CD4-positive, alpha-beta memory T cell (primary cell): ENCODE data around the gene RNF7. TPM values are rescaled to one million over a fixed set of nuclear protein-coding genes. Genes with fewer than 3 reads are reported as not detected.

Source experiments
- CTCF ChIA-PET: fragments of 350-600 bp; sonication (Branson Sonifier 250); formaldehyde crosslinking; loops from one replicate; lab custom pipeline; 2021; ENCODE audit warnings: inconsistent platforms; ENCODE audit not compliant: partially characterized antibody; lab: Charles Lee
- POLR2A ChIA-PET: fragments of 350-600 bp; sonication (Branson Sonifier 250); formaldehyde crosslinking; loops from one replicate; lab custom pipeline; 2021; ENCODE audit not compliant: partially characterized antibody; lab: Charles Lee
- DNase-seq, 5 donors: peaks; one replicate each; pipeline versions ENCODE4 v3.0.0 to v3.0.0-alpha.2; 2020 to 2022; ENCODE audit warnings: mixed read lengths in 1 of 5
- H3K27ac ChIP-seq: one replicate; pipeline ENCODE4 v1.7.0; 2013; ENCODE audit warnings: low read depth, low read length
- H3K27me3 ChIP-seq: 2 replicates; pipeline ENCODE4 v1.7.0; 2013; ENCODE audit warnings: mild to moderate bottlenecking, low read length, moderate library complexity; ENCODE audit not compliant: insufficient read depth
- H3K36me3 ChIP-seq: 2 replicates; pipeline ENCODE4 v1.7.0; 2013; ENCODE audit warnings: mild to moderate bottlenecking, low read length, moderate library complexity; ENCODE audit not compliant: insufficient read depth
- H3K4me1 ChIP-seq: 2 replicates; pipeline ENCODE4 v1.7.0; 2013; ENCODE audit warnings: mild to moderate bottlenecking, low read length, moderate library complexity; ENCODE audit not compliant: insufficient read depth
- H3K4me3 ChIP-seq, 2 donors: one replicate each; pipeline ENCODE4 v1.7.0; 2013; ENCODE audit warnings: low read length in 2 of 2, mild to moderate bottlenecking in 1 of 2
- H3K9me3 ChIP-seq, 2 donors: one replicate each; pipeline ENCODE4 v1.7.0; 2013; ENCODE audit warnings: low read length in 2 of 2, control low read depth in 1 of 2; ENCODE audit not compliant: control insufficient read depth in 1 of 2
- H3K27ac Mint-ChIP-seq, 7 donors: one replicate each; pipeline ENCODE4 v1.8.0; 2020 to 2021; ENCODE audit warnings: mixed read lengths in 7 of 7, mild to moderate bottlenecking in 6 of 7, inconsistent platforms in 3 of 7, moderate library complexity in 3 of 7
- H3K27me3 Mint-ChIP-seq, 2 donors: one replicate each; pipeline ENCODE4 v1.8.0; 2020 to 2021; ENCODE audit warnings: mixed read lengths in 2 of 2
- H3K36me3 Mint-ChIP-seq, 2 donors: one replicate each; pipeline ENCODE4 v1.8.0; 2020 to 2021; ENCODE audit warnings: mixed read lengths in 2 of 2, inconsistent platforms in 1 of 2, mild to moderate bottlenecking in 1 of 2
- H3K4me1 Mint-ChIP-seq, 4 donors: one replicate each; pipeline ENCODE4 v1.8.0; 2020 to 2021; ENCODE audit warnings: mixed read lengths in 4 of 4, mild to moderate bottlenecking in 1 of 4
- H3K4me3 Mint-ChIP-seq, 8 donors: one replicate each; pipeline ENCODE4 v1.8.0; 2020 to 2021; ENCODE audit warnings: mixed read lengths in 8 of 8, mild to moderate bottlenecking in 7 of 8, moderate library complexity in 6 of 8, inconsistent platforms in 3 of 8
- H3K9me3 Mint-ChIP-seq, 8 donors: one replicate each; pipeline ENCODE4 v1.8.0; 2020 to 2021; ENCODE audit warnings: mixed read lengths in 8 of 8, mild to moderate bottlenecking in 5 of 8, inconsistent platforms in 3 of 8, moderate library complexity in 1 of 8
- intact Hi-C: fragments of 100-400 bp; cut with micrococcal nuclease; formaldehyde crosslinking; loops from one replicate; pipeline ENCODE4 v1.15.1; 2023
- polyA plus RNA-seq, 2 donors: library from polyadenylated mRNA; unstranded; fragments of 300-500 nt; fragmentation: Illumina TruSeq; gene quantifications; one replicate each; pipeline ENCODE4 v1.2.3, GENCODE V29; 2021
- total RNA-seq, 2 experiments: library from RNA; stranded (reverse); gene quantifications; one replicate each; pipeline ENCODE4 v1.2.3, GENCODE V29; 2021

RNF7 gene
- total and polyA plus RNA-seq, 4 experiments from 2014 or later: 56.3 to 128 (median 95.6) TPM

DNA sequence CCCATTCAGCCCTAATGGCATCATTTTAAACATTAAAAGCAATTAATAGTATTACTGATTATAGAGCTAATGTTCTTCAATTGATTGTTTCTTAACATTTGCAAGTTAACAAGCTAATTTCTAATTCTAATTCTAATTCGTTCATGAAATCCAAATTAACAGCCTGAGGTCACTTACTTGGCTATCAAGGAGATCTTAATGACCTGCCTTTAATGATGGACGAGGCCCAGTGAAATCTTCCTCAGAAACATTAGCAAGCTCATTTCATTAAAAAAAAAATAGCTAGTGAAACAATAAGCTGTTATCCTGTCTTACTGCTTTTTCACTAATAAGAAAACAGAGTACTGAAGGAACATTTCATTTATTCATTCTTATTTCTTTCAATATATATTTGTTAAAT, 15.4 kb upstream of the RNF7 start:
- Mint-ChIP-seq H3K36me3 (no peaks in the 10 kb centered on the region), H3K4me3 (no peak overlapping the region), H3K9me3 (no peaks in the 10 kb centered on the region), H3K27ac (no peak overlapping the region), H3K27me3 (peaks cover 0 to 8% of the 10 kb centered on the region in 2 donors), H3K4me1 (no peaks in the 10 kb centered on the region)
- Histone ChIP-seq H3K27me3 (no peaks in the 10 kb centered on the region), H3K36me3 (no peaks in the 10 kb centered on the region), H3K9me3 (no peaks in the 10 kb centered on the region), H3K4me1 (no peaks in the 10 kb centered on the region), H3K27ac (no peak overlapping the region), H3K4me3 (no peak overlapping the region)
- DNase-seq: no peak
- intact Hi-C loops: no loop called here
- ChIA-PET CTCF (interaction anchor here (0.6 to 2.7 kb wide), 2 partner anchors 191 to 249 kb away, joined by 3 to 7 read pairs; no protein-coding TSS in a partner anchor), POLR2A (no interaction called here)

DNA sequence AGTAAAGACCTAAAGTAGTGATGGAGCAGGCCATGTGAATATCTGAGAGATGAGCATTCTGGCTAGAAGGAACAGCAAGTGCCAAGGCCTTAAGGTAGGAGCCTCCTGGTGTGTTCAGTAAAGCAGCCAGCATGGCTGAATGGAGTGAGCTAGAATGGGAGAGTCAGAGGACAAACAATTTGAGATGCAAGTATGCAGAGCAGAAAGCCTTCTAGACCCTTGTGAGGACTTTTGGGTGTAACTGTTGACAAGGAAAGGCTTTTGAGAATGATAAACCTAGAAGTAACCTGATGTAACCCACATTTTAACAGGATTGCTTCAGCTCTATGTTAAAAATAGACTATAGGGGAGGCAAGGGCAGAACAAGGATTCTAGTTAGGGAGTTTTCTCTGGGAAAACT, 14.8 kb upstream of the RNF7 start:
- Mint-ChIP-seq H3K27ac (peak overlapping the region in 1 of 7 donors; percentile 22), H3K36me3 (no peaks in the 10 kb centered on the region), H3K9me3 (no peaks in the 10 kb centered on the region), H3K27me3 (peaks cover 3 to 8% of the 10 kb centered on the region in 2 donors), H3K4me1 (no peaks in the 10 kb centered on the region), H3K4me3 (no peak overlapping the region)
- H3K27me3 ChIP-seq: no peaks in the 10 kb centered on the region
- ChIA-PET POLR2A (interaction anchor here (1.1 kb wide), 1 partner anchor 74 kb away, joined by 3 read pairs; no protein-coding TSS in a partner anchor), CTCF (interaction anchor here (1.3 to 2.7 kb wide), 2 partner anchors 15 to 190 kb away, joined by 3 to 7 read pairs; partner anchors contain the start of gene RNF7)
- H3K27ac ChIP-seq: no peak overlapping the region
- no peaks in the 10 kb centered on the region for H3K4me1 ChIP-seq
- intact Hi-C loops: no loop called here
- no peak overlapping the region for H3K4me3 ChIP-seq
- DNase-seq: no peak
- no peaks in the 10 kb centered on the region for H3K9me3 ChIP-seq
- no peaks in the 10 kb centered on the region for H3K36me3 ChIP-seq

DNA sequence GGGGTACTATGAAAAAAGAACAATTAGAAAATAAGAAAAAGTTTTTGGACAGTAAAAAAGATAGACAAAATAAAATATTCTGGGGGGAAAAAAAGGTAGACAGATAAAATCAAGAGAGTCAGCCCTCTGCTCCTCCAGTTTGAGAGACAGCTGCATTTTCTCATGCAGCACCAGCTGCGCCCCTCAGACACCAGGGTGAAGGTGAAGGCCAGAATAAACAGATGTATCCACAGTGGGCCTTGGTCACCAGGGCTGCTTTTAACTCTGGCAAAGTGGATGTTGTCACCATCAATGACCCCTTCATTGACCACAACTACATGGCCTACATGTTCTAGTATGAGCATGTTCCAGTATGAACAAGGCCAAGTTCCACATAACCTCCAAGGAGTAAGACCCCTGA, 13.9 kb upstream of the RNF7 start:
- intact Hi-C loops: no loop called here
- Histone ChIP-seq H3K4me1 (no peaks in the 10 kb centered on the region), H3K27ac (no peak overlapping the region), H3K9me3 (no peaks in the 10 kb centered on the region), H3K27me3 (no peaks in the 10 kb centered on the region), H3K4me3 (no peak overlapping the region), H3K36me3 (no peaks in the 10 kb centered on the region)
- Mint-ChIP-seq H3K4me3 (no peak overlapping the region), H3K4me1 (no peaks in the 10 kb centered on the region), H3K36me3 (no peaks in the 10 kb centered on the region), H3K9me3 (no peaks in the 10 kb centered on the region), H3K27me3 (peaks cover 3 to 8% of the 10 kb centered on the region in 2 donors), H3K27ac (no peak overlapping the region)
- ChIA-PET CTCF (interaction anchor here (1.3 to 2.7 kb wide), 2 partner anchors 14 to 189 kb away, joined by 3 to 7 read pairs; partner anchors contain the start of gene RNF7), POLR2A (interaction anchor here (1.1 kb wide), 1 partner anchor 73 kb away, joined by 3 read pairs; no protein-coding TSS in a partner anchor)
- no peak for DNase-seq

DNA sequence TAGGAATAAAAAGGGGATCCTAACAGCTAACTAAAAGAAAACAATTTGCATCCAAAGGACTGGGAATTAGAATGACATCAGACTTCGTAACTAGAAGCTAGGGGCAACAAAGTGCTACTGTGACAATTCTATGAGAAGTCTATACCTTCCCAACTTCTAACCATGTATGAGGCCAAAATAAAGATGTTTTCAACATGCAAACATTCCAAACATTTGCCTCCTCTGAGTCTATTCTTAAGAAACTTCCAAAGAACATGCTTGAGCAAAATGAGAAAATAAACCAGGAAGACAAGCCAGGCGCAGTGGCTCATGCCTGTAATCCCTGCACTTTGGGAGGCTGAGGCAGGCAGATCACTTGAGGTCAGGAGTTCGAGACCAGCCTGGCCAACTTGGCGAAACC, 13.1 kb upstream of the RNF7 start:
- Histone ChIP-seq H3K9me3 (no peaks in the 10 kb centered on the region), H3K36me3 (no peaks in the 10 kb centered on the region), H3K4me1 (no peaks in the 10 kb centered on the region), H3K27ac (no peak overlapping the region), H3K27me3 (no peaks in the 10 kb centered on the region), H3K4me3 (no peak overlapping the region)
- CTCF ChIA-PET: interaction anchor here (0.6 kb wide), 1 partner anchor 15 kb away, joined by 3 read pairs; no protein-coding TSS in a partner anchor
- no peak overlapping the region for H3K4me3 Mint-ChIP-seq
- peaks cover 3 to 5% of the 10 kb centered on the region in 2 donors for H3K27me3 Mint-ChIP-seq
- DNase-seq: no peak
- no peaks in the 10 kb centered on the region for H3K9me3 Mint-ChIP-seq
- POLR2A ChIA-PET: no interaction called here
- H3K4me1 Mint-ChIP-seq: no peaks in the 10 kb centered on the region
- H3K27ac Mint-ChIP-seq: no peak overlapping the region
- intact Hi-C loops: no loop called here
- no peaks in the 10 kb centered on the region for H3K36me3 Mint-ChIP-seq

DNA sequence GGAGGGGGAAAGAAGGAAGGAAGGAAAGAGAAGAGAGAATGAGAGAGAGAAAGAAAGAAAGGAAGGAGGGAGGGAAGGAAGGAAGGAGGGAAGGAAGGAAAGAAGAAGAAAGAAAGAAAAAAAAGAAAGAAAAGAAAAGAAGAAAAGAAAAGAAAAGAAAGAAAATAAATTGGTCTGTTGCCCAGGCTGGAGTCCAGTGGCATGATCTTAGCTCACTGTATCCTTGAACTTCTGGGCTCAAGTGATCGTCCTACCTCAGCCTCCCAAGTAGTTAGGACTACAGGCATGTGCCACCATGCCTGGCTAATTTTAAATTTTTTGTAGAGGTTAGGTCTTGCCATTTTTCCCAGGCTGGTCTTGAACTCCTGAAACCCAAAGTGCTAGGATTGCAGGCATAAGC, 11.6 kb upstream of the RNF7 start:
- DNase-seq: no peak
- Histone ChIP-seq H3K9me3 (no peaks in the 10 kb centered on the region), H3K4me3 (no peak overlapping the region), H3K27ac (no peak overlapping the region), H3K36me3 (no peaks in the 10 kb centered on the region), H3K4me1 (no peaks in the 10 kb centered on the region), H3K27me3 (no peaks in the 10 kb centered on the region)
- Mint-ChIP-seq H3K27ac (no peak overlapping the region), H3K4me3 (no peak overlapping the region), H3K4me1 (no peaks in the 10 kb centered on the region), H3K9me3 (no peaks in the 10 kb centered on the region), H3K27me3 (peaks cover 3 to 5% of the 10 kb centered on the region in 2 donors), H3K36me3 (no peaks in the 10 kb centered on the region)
- CTCF ChIA-PET: no interaction called here
- POLR2A ChIA-PET: interaction anchor here (0.6 kb wide), 1 partner anchor 645 kb away, joined by 3 read pairs; no protein-coding TSS in a partner anchor
- intact Hi-C loops: no loop called here

DNA sequence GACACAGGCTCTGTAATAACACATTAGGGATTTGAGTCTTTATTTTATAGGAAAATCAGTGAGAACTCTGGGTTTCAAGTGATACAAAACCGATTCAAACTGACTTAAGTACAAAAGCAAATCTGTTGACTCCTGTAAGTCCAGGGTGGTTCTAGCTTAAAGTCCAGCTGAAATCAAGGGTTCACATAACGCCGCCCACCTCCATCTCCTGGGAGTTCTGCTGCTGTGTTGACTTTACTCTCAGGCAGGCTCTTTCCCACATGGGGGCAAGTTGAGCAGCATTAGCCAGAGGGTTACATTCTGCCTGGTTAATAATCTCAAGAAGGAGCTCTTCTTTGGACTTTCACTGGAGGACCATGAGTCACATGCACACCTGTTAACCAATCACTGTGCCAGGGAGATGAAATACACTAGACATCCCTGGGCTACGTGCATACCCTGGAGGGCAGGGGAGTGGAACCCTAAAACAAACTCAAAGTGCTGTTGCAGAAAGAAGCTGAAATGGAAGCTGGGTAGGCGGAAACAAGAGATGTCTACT, 9.7 kb upstream of the RNF7 start:
- Histone ChIP-seq H3K27me3 (no peaks in the 10 kb centered on the region), H3K4me3 (no peak overlapping the region), H3K4me1 (no peaks in the 10 kb centered on the region), H3K36me3 (no peaks in the 10 kb centered on the region), H3K9me3 (no peaks in the 10 kb centered on the region), H3K27ac (no peak overlapping the region)
- peaks cover 2 to 3% of the 10 kb centered on the region in 2 donors for H3K27me3 Mint-ChIP-seq
- POLR2A ChIA-PET: interaction anchor here (1.0 kb wide), 1 partner anchor 10 kb away, joined by 3 read pairs; the partner anchor contains the start of gene RNF7
- no peak for DNase-seq
- no peaks in the 10 kb centered on the region for H3K36me3 Mint-ChIP-seq
- peak overlapping the region in 1 of 7 donors; percentile 80 for H3K27ac Mint-ChIP-seq
- no peaks in the 10 kb centered on the region for H3K9me3 Mint-ChIP-seq
- no peak overlapping the region for H3K4me3 Mint-ChIP-seq
- no peaks in the 10 kb centered on the region for H3K4me1 Mint-ChIP-seq
- intact Hi-C loops: no loop called here
- CTCF ChIA-PET: interaction anchor here (0.8 kb wide), 1 partner anchor 147 kb away, joined by 3 read pairs; no protein-coding TSS in a partner anchor

DNA sequence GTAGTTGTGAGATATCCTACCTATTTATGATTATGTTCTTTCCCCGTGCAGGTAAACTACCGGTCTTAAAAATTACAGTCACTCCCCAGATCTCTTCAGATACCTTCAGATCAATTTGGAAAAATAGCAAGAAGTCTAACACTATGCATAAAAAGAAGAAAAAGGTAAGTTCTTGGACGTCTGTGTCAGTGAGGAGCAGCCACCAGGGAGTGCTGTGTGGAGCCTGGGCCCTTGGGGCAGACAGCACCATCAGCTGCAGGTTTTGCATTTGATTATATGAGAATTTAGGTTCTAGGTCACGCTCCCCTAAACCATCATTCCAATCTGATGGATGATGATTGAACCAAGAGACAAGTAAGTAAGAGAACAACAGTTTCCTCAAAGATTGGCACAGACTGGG, 8.9 kb upstream of the RNF7 start:
- intact Hi-C loops: no loop called here
- Histone ChIP-seq H3K4me3 (no peak overlapping the region), H3K4me1 (no peaks in the 10 kb centered on the region), H3K36me3 (no peaks in the 10 kb centered on the region), H3K9me3 (no peaks in the 10 kb centered on the region), H3K27ac (no peak overlapping the region), H3K27me3 (no peaks in the 10 kb centered on the region)
- no peak overlapping the region for H3K4me3 Mint-ChIP-seq
- no peaks in the 10 kb centered on the region for H3K4me1 Mint-ChIP-seq
- no peak for DNase-seq
- H3K27me3 Mint-ChIP-seq: peaks cover 0 to 3% of the 10 kb centered on the region in 2 donors
- no peak overlapping the region for H3K27ac Mint-ChIP-seq
- H3K36me3 Mint-ChIP-seq: no peaks in the 10 kb centered on the region
- H3K9me3 Mint-ChIP-seq: no peaks in the 10 kb centered on the region
- POLR2A ChIA-PET: no interaction called here
- CTCF ChIA-PET: no interaction called here
